GM21576 (cell line): ENCODE measurements around the gene PTGFR.

ENCODE experiments used
- ATAC-seq: cut with Tn5 transposase; IDR thresholded peaks from one replicate; pipeline ENCODE4 v1.9.1; 2021; ENCODE audit warnings: mild to moderate bottlenecking, moderate library complexity; ENCODE audit not compliant: unreplicated experiment

Gene PTGFR

GRCh38 chr1:78490861-78491450, at the start of gene PTGFR:
Gene PTGFR, plus strand, starts transcription at chr1:78490974. Its CDS starts 1,770 bp downstream, at chr1:78492744.
- ATAC-seq = no peak

- no peak for ATAC-seq
Measured at GRCh38 chr1:78441921-78442320, 48.9 kb upstream of the PTGFR start.

- no peak for ATAC-seq
Measured at GRCh38 chr1:78447086-78447485, 43.7 kb upstream of the PTGFR start.

GRCh38 chr1:78464449-78464891, 26.3 kb upstream of the PTGFR start:
- ATAC-seq = no peak

GRCh38 chr1:78465143-78465542, 25.6 kb upstream of the PTGFR start:
- no peak for ATAC-seq

GRCh38 chr1:78468521-78468920, 22.3 kb upstream of the PTGFR start:
- ATAC-seq = no peak

- ATAC-seq = no peak
Measured at GRCh38 chr1:78469576-78469975, 21.2 kb upstream of the PTGFR start.

GRCh38 chr1:78471890-78472620, 18.7 kb upstream of the PTGFR start:
- ATAC-seq = no peak

GRCh38 chr1:78472851-78473496, 17.8 kb upstream of the PTGFR start:
- no peak for ATAC-seq

- ATAC-seq = no peak
Measured at GRCh38 chr1:78474092-78474491, 16.7 kb upstream of the PTGFR start.

- no peak for ATAC-seq
Measured at GRCh38 chr1:78475888-78476610, 14.7 kb upstream of the PTGFR start.

GRCh38 chr1:78483903-78484302, 6.9 kb upstream of the PTGFR start:
- ATAC-seq = no peak

- no peak for ATAC-seq
Measured at GRCh38 chr1:78491451-78492071, 787 bp downstream of the PTGFR start.

GRCh38 chr1:78492386-78492950, 1.7 kb downstream of the PTGFR start:
- no peak for ATAC-seq

- no peak for ATAC-seq
Measured at GRCh38 chr1:78493451-78493850, 2.7 kb downstream of the PTGFR start.

- ATAC-seq = no peak
Measured at GRCh38 chr1:78497201-78497600, 6.4 kb downstream of the PTGFR start.

- ATAC-seq = no peak
Measured at GRCh38 chr1:78500529-78500928, 9.8 kb downstream of the PTGFR start.

- no peak for ATAC-seq
Measured at GRCh38 chr1:78501203-78501602, 10.4 kb downstream of the PTGFR start.

- ATAC-seq = no peak
Measured at GRCh38 chr1:78511334-78511733, 20.6 kb downstream of the PTGFR start.

GRCh38 chr1:78516716-78517115, 25.9 kb downstream of the PTGFR start:
- ATAC-seq = no peak

- ATAC-seq = no peak
Measured at GRCh38 chr1:78519446-78519845, 28.7 kb downstream of the PTGFR start.
